CD14-positive monocyte (primary cell): ENCODE results near the gene ACKR3. TPM values are rescaled to one million over a fixed set of nuclear protein-coding genes. Genes with fewer than 3 reads are reported as not detected.

ENCODE experiments used
- DNase-seq, 3 donors: peaks; one replicate each; pipeline ENCODE4 v3.0.0-alpha.2; 2011 to 2022
- H2AFZ ChIP-seq: 2 replicates; pipeline ENCODE4 v1.6.0; 2012; ENCODE audit warnings: mild to moderate bottlenecking, low read depth, low read length, inconsistent platforms; ENCODE audit not compliant: insufficient read depth, poor library complexity, severe bottlenecking
- H3K27ac ChIP-seq, 2 donors: 1 replicate in 1 of 2; 2 replicates in 1 of 2; pipeline ENCODE4 v1.5.1; 2012 to 2013; ENCODE audit warnings: low read length in 2 of 2, control low read depth in 1 of 2, inconsistent platforms in 1 of 2, low read depth in 1 of 2, mild to moderate bottlenecking in 1 of 2
- H3K27me3 ChIP-seq, 2 donors: one replicate each; pipeline versions ENCODE4 v1.6.0 to v1.6.1; 2011 to 2013; ENCODE audit warnings: low read length in 2 of 2; ENCODE audit not compliant: control insufficient read depth in 2 of 2, insufficient read depth in 2 of 2
- H3K36me3 ChIP-seq, 2 donors: replicated peaks in 1 of 2; 1 replicate in 1 of 2; 2 replicates in 1 of 2; pipeline versions ENCODE4 v1.5.1 to v1.6.1; 2012 to 2013; ENCODE audit warnings: low read length in 2 of 2, control low read depth in 1 of 2, inconsistent platforms in 1 of 2, mild to moderate bottlenecking in 1 of 2; ENCODE audit not compliant: insufficient read depth in 2 of 2, control insufficient read depth in 1 of 2
- H3K4me1 ChIP-seq, 2 donors: 1 replicate in 1 of 2; 2 replicates in 1 of 2; pipeline versions ENCODE4 v1.5.1 to v1.6.1; 2012 to 2013; ENCODE audit warnings: low read length in 2 of 2, control low read depth in 1 of 2, inconsistent platforms in 1 of 2, mild to moderate bottlenecking in 1 of 2, moderate library complexity in 1 of 2; ENCODE audit not compliant: insufficient read depth in 2 of 2, control insufficient read depth in 1 of 2
- H3K4me2 ChIP-seq: replicated peaks from 2 replicates; pipeline ENCODE3; 2012; ENCODE audit warnings: low read length, moderate library complexity, mild to moderate bottlenecking; ENCODE audit not compliant: poor library complexity, severe bottlenecking; ENCODE audit errors: extremely low read depth
- H3K4me3 ChIP-seq, 3 experiments: fragments of 200-600 bp in 1 of 3; sonication (generic) in 1 of 3; replicated peaks in 1 of 3; 1 replicate in 2 of 3; 2 replicates in 1 of 3; pipeline ENCODE4 v1.5.1; 2011 to 2013; ENCODE audit warnings: low read length in 3 of 3, mild to moderate bottlenecking in 3 of 3, control low read depth in 2 of 3, low read depth in 2 of 3, inconsistent platforms in 1 of 3, moderate library complexity in 1 of 3
- H3K79me2 ChIP-seq: 2 replicates; pipeline ENCODE4 v1.6.0; 2012; ENCODE audit warnings: mild to moderate bottlenecking, control low read depth, inconsistent platforms, low read length, moderate library complexity; ENCODE audit not compliant: insufficient read depth
- H3K9ac ChIP-seq: 2 replicates; pipeline ENCODE4 v1.6.0; 2017; ENCODE audit warnings: low read length, mild to moderate bottlenecking; ENCODE audit not compliant: insufficient read depth, poor library complexity, severe bottlenecking
- H3K9me3 ChIP-seq, 2 donors: replicated peaks in 1 of 2; 1 replicate in 1 of 2; 2 replicates in 1 of 2; pipeline versions ENCODE4 v1.5.1 to v1.6.1; 2012 to 2013; ENCODE audit warnings: low read length in 2 of 2, control low read depth in 1 of 2; ENCODE audit not compliant: control insufficient read depth in 1 of 2, insufficient read depth in 1 of 2
- H4K20me1 ChIP-seq: 2 replicates; pipeline ENCODE4 v1.6.0; 2012; ENCODE audit warnings: mild to moderate bottlenecking, low read length, control low read depth, moderate library complexity; ENCODE audit not compliant: insufficient read depth
- H3K27ac Mint-ChIP-seq, 7 donors: one replicate each; pipeline ENCODE4 v1.8.0; 2020; ENCODE audit warnings: mild to moderate bottlenecking in 7 of 7, mixed read lengths in 7 of 7, moderate library complexity in 6 of 7, inconsistent platforms in 2 of 7
- H3K27me3 Mint-ChIP-seq, 3 donors: one replicate each; pipeline ENCODE4 v1.8.0; 2021 to 2022; ENCODE audit warnings: low read depth in 3 of 3, mild to moderate bottlenecking in 3 of 3, mixed read lengths in 3 of 3, moderate library complexity in 3 of 3, inconsistent platforms in 1 of 3
- H3K36me3 Mint-ChIP-seq, 2 donors: one replicate each; pipeline ENCODE4 v1.8.0; 2020; ENCODE audit warnings: mixed read lengths in 2 of 2, inconsistent platforms in 1 of 2, mild to moderate bottlenecking in 1 of 2
- H3K4me1 Mint-ChIP-seq: one replicate; pipeline ENCODE4 v1.8.0; 2020; ENCODE audit warnings: mild to moderate bottlenecking, mixed read lengths
- H3K4me3 Mint-ChIP-seq, 2 donors: one replicate each; pipeline ENCODE4 v1.8.0; 2020; ENCODE audit warnings: mild to moderate bottlenecking in 2 of 2, mixed read lengths in 2 of 2, moderate library complexity in 1 of 2
- H3K9me3 Mint-ChIP-seq, 7 donors: one replicate each; pipeline ENCODE4 v1.8.0; 2020 to 2022; ENCODE audit warnings: mixed read lengths in 7 of 7, mild to moderate bottlenecking in 6 of 7, moderate library complexity in 6 of 7, inconsistent platforms in 2 of 7
- CTCF ChIP-seq: fragments of 200-600 bp; IDR thresholded peaks from one replicate; pipeline ENCODE4 v1.8.0; 2022; ENCODE audit warnings: antibody characterized with exemption, mild to moderate bottlenecking
- WGBS: methylation state at CpG from one replicate; pipeline ENCODE4 v1.1.5; 2013; ENCODE audit warnings: missing lambda C conversion rate; ENCODE audit not compliant: insufficient coverage; 5-methylcytosine and 5-hydroxymethylcytosine counted together
- intact Hi-C, 2 donors: fragments of 100-400 bp; cut with micrococcal nuclease; formaldehyde crosslinking; loops; one replicate each; pipeline versions ENCODE4 v1.15.0 to v1.15.1; 2023
- polyA plus RNA-seq, 3 donors: library from polyadenylated mRNA; depleted of rRNA in 1 of 3; unstranded in 2 of 3; stranded (reverse) in 1 of 3; fragments of 300-500 nt in 2 of 3; fragments of >200 nt in 1 of 3; fragmentation: Illumina TruSeq in 2 of 3; gene quantifications; 1 replicate in 2 of 3; 2 replicates in 1 of 3; pipeline ENCODE4 v1.2.3, GENCODE V29; 2012 to 2021

Gene ACKR3
- polyA plus RNA-seq, 3 donors, result 0.41 to 13.3 (median 0.79) TPM

- peaks cover 31% of the 10 kb centered on the region for H3K4me1 Mint-ChIP-seq
- H3K9ac ChIP-seq, result no peak overlapping the region
- no peak overlapping the region for H3K27ac ChIP-seq
- TF ChIP-seq CTCF, result no peak
- peaks cover 0 to 4% (median 0%) of the 10 kb centered on the region in 7 donors for H3K9me3 Mint-ChIP-seq
- peaks cover 0 to 5% (median 1%) of the 10 kb centered on the region in 3 donors for H3K27me3 Mint-ChIP-seq
- no peaks in the 10 kb centered on the region for H4K20me1 ChIP-seq
- H3K27me3 ChIP-seq, result no peaks in the 10 kb centered on the region
- no peak overlapping the region for H2AFZ ChIP-seq
- DNase-seq, result no peak
- H3K36me3 ChIP-seq, result no peaks in the 10 kb centered on the region
- no peak overlapping the region for H3K4me3 ChIP-seq
- H3K4me2 ChIP-seq, result no peak overlapping the region
- H3K79me2 ChIP-seq, result no peaks in the 10 kb centered on the region
- intact Hi-C loops, result loop anchor here in 1 of 2 donors (10.0 kb wide), 1 partner anchor 48 kb away; no protein-coding TSS in a partner anchor
- peaks cover 0 to 4% of the 10 kb centered on the region in 2 donors for H3K36me3 Mint-ChIP-seq
- 89% methylated on average over 2 of the region's 5 CpGs for WGBS
- H3K4me1 ChIP-seq, result peaks cover 3 to 9% of the 10 kb centered on the region in 2 donors
- H3K9me3 ChIP-seq, result no peaks in the 10 kb centered on the region
- H3K4me3 Mint-ChIP-seq, result no peak overlapping the region
- no peak overlapping the region for H3K27ac Mint-ChIP-seq
These were observed 7.2 kb upstream of the ACKR3 start for GRCh38 chr2:236562434-236562833.

GRCh38 chr2:236563953-236564352 lies 5.7 kb upstream of the ACKR3 start:
- H3K4me3 ChIP-seq, result no peak overlapping the region
- H3K4me2 ChIP-seq, result no peak overlapping the region
- Mint-ChIP-seq H3K9me3 (peaks cover 0 to 4% (median 0%) of the 10 kb centered on the region in 7 donors), H3K36me3 (peaks cover 0 to 4% of the 10 kb centered on the region in 2 donors), H3K27me3 (peaks cover 5 to 13% (median 7%) of the 10 kb centered on the region in 3 donors), H3K4me1 (peaks cover 36% of the 10 kb centered on the region), H3K4me3 (no peak overlapping the region), H3K27ac (no peak overlapping the region)
- H3K27me3 ChIP-seq, result no peaks in the 10 kb centered on the region
- intact Hi-C loops, result loop anchor here in 1 of 2 donors (10.0 kb wide), 1 partner anchor 49 kb away; no protein-coding TSS in a partner anchor
- H2AFZ ChIP-seq, result no peak overlapping the region
- no peak overlapping the region for H3K27ac ChIP-seq
- H3K79me2 ChIP-seq, result no peaks in the 10 kb centered on the region
- peaks cover 12 to 25% of the 10 kb centered on the region in 2 donors for H3K4me1 ChIP-seq
- no peaks in the 10 kb centered on the region for H3K36me3 ChIP-seq
- no peak overlapping the region for H3K9ac ChIP-seq
- DNase-seq, result no peak
- no peaks in the 10 kb centered on the region for H3K9me3 ChIP-seq
- no peaks in the 10 kb centered on the region for H4K20me1 ChIP-seq
- WGBS, result 100% methylated on average over 4 of the region's 4 CpGs
- TF ChIP-seq CTCF, result no peak
